K562 (cell line): Measurements from ENCODE around the gene C17orf113. TPM values are rescaled to one million over a fixed set of nuclear protein-coding genes. Genes with fewer than 3 reads are reported as not detected.

ENCODE experiments used
- CHCHD3 ChIP-seq: fragments of 250-450 bp; sonication (Bioruptor Pico); IDR thresholded peaks from 2 replicates; pipeline ENCODE4 v2.1.2; 2022; ENCODE audit warnings: mild to moderate bottlenecking
- CTBP1 ChIP-seq: fragments of 450-650 bp; IDR thresholded peaks from 2 replicates; pipeline ENCODE4 v1.6.1; 2016; ENCODE audit warnings: borderline replicate concordance
- E2F8 ChIP-seq: fragments of 450-650 bp; IDR thresholded peaks from 2 replicates; pipeline ENCODE4 v1.7.1; 2018; ENCODE audit warnings: mild to moderate bottlenecking, low read depth; ENCODE audit not compliant: partially characterized antibody
- FOSL1 ChIP-seq: fragments of 200-800 bp; sonication (Bioruptor generic); conservative IDR thresholded peaks from 2 replicates; pipeline ENCODE4 v1.6.1; 2016; ENCODE audit warnings: missing genetic modification characterization, missing compliant biosample characterization
- GATAD2A ChIP-seq: fragments of 450-650 bp; IDR thresholded peaks from 2 replicates; pipeline ENCODE4 v1.6.1; 2017
- GATAD2B ChIP-seq: fragments of 450-650 bp; IDR thresholded peaks from 2 replicates; pipeline ENCODE4 v1.6.1; 2017; ENCODE audit warnings: mild to moderate bottlenecking, borderline replicate concordance
- HDAC2 ChIP-seq: fragments of 450-650 bp; IDR thresholded peaks from 2 replicates; pipeline ENCODE4 v1.6.1; 2016; ENCODE audit warnings: mild to moderate bottlenecking
- LARP7 ChIP-seq: fragments of 450-650 bp; IDR thresholded peaks from 2 replicates; pipeline ENCODE4 v1.6.1; 2016
- NRF1 ChIP-seq, 2 experiments: fragments of 450-650 bp; IDR thresholded peaks in 1 of 2; conservative IDR thresholded peaks in 1 of 2; 2 replicates each; pipeline ENCODE4 v1.6.1; 2014; ENCODE audit warnings: mild to moderate bottlenecking in 2 of 2
- PRPF4 ChIP-seq: fragments of 200-400 bp; formaldehyde crosslinking; IDR thresholded peaks from one replicate; pipeline ENCODE4 v1.6.1; 2017; ENCODE audit warnings: low read length, low read depth, mild to moderate bottlenecking; ENCODE audit not compliant: insufficient read depth, poor library complexity, severe bottlenecking
- SAFB ChIP-seq: fragments of 200-400 bp; formaldehyde crosslinking; IDR thresholded peaks from 2 replicates; pipeline ENCODE4 v1.6.1; 2017; ENCODE audit warnings: low read depth, low read length, borderline replicate concordance
- SMC3 ChIP-seq: conservative IDR thresholded peaks from 2 replicates; pipeline ENCODE4 v1.6.1; 2011; ENCODE audit warnings: low read depth, low read length, improper control_type of control experiment; ENCODE audit not compliant: insufficient read depth
- SNRNP70 ChIP-seq: fragments of 200-400 bp; formaldehyde crosslinking; optimal IDR thresholded peaks from 2 replicates; pipeline ENCODE3; 2017; ENCODE audit warnings: low read depth, low read length
- THRA ChIP-seq: fragments of 450-650 bp; IDR thresholded peaks from 2 replicates; pipeline ENCODE4 v1.6.1; 2017; ENCODE audit warnings: mild to moderate bottlenecking, moderate library complexity
- ZNF282 ChIP-seq: sonication (generic); formaldehyde crosslinking; IDR thresholded peaks from 2 replicates; pipeline ENCODE4 v1.8.1; 2023; ENCODE audit warnings: missing genetic modification reagents
- ZNF76 ChIP-seq: fragments of 250-450 bp; sonication (Bioruptor Pico); IDR thresholded peaks from 2 replicates; pipeline ENCODE4 v1.4.0; 2020; ENCODE audit warnings: mild to moderate bottlenecking, moderate library complexity, borderline replicate concordance
- ZNF77 ChIP-seq: fragments of 250-450 bp; sonication (Bioruptor Pico); IDR thresholded peaks from 2 replicates; pipeline ENCODE4 v1.5.0; 2020
- polyA plus RNA-seq, 8 experiments: library from polyadenylated mRNA; depleted of rRNA in 4 of 8; stranded (reverse) in 5 of 8; unstranded in 3 of 8; fragments of >200 nt; fragmentation: Nextera tagmentation in 2 of 8; fragmentation: Illumina TruSeq in 1 of 8; extraction: Ambion mirVana in 2 of 8; extraction: Trizol in 1 of 8; gene quantifications; 2 replicates each; pipeline versions ENCODE4 v1.2.1 to v1.2.3, GENCODE V29; 2011 to 2014; ENCODE audit warnings: inconsistent platforms in 1 of 8, missing spikeins in 1 of 8
- total RNA-seq, 7 experiments: library from RNA; depleted of rRNA in 6 of 7; stranded (reverse); fragments of >200 nt in 6 of 7; fragmentation: Illumina TruSeq in 2 of 7; extraction: Trizol in 2 of 7; gene quantifications; 2 replicates each; pipeline versions ENCODE4 v1.2.1 to v1.2.3, GENCODE V29; 2011 to 2021; ENCODE audit warnings: low replicate concordance in 1 of 7

The C17orf113 gene
- total and polyA plus RNA-seq, 9 of the 15 experiments (the other 6 are each of a cell fraction or from before 2014, with no cell fraction given): 0.10 to 1.2 (median 0.31) TPM

- TF ChIP-seq E2F8: peak; percentile 35
- peak; percentile 29; the same call in 1 of the 2 replicates for TF ChIP-seq GATAD2A
- TF ChIP-seq CHCHD3 (CRISPR knock-in tag): no peak
- peak; percentile 71; the same call in 1 of the 2 replicates for TF ChIP-seq SAFB
- peak; percentile 61; the same call in 1 of the 2 replicates for TF ChIP-seq GATAD2B
- TF ChIP-seq CTBP1: peak; percentile 64; the same call in 1 of the 2 replicates
- no peak for TF ChIP-seq ZNF282
- peak; percentile 52; the same call in 1 of the 2 replicates for TF ChIP-seq LARP7
- no peak for TF ChIP-seq ZNF77 (CRISPR knock-in tag)
- TF ChIP-seq NRF1 (conservative IDR thresholded peaks at IDR 0.05 in 1 of 2, IDR thresholded peaks at IDR 0.05 in 1 of 2): peak; percentile 69 to 76
- 0 out of 2 replicates have a peak, but pooled peaks have one; percentile 23 for TF ChIP-seq HDAC2
- no peak for TF ChIP-seq THRA
- no peak for TF ChIP-seq PRPF4
- TF ChIP-seq SNRNP70: no peak
- 0 out of 2 replicates have a peak, but pooled peaks have one; percentile 21 for TF ChIP-seq ZNF76
- TF ChIP-seq SMC3: no peak
- TF ChIP-seq FOSL1 (tag): peak; percentile 45; the same call in 1 of the 2 replicates
These were observed 33.2 kb downstream of the C17orf113 start, which contains the start of gene DNAJC7 (continued) for GRCh38 chr17:42016941-42017865.
